SU-DHL-6 (cell line): ENCODE data around the gene EPAS1.

Source experiments
- H2AFZ ChIP-seq: fragments of 200-600 bp; sonication (generic); 2 replicates; pipeline ENCODE4 v1.6.1; 2014; ENCODE audit warnings: low read depth, mild to moderate bottlenecking, moderate library complexity, mixed read lengths, antibody characterized with exemption, low read length; ENCODE audit not compliant: severe bottlenecking
- H3F3A ChIP-seq: fragments of 200-600 bp; shearing (Covaris generic); 2 replicates; pipeline ENCODE4 v1.6.0; 2016; ENCODE audit warnings: antibody characterized with exemption, mild to moderate bottlenecking; ENCODE audit not compliant: insufficient read depth
- H3K27ac ChIP-seq: fragments of 200-600 bp; sonication (generic); 2 replicates; pipeline ENCODE4 v1.5.1; 2016; ENCODE audit warnings: low read depth, mild to moderate bottlenecking, low read length, moderate library complexity, mixed read lengths
- H3K27me3 ChIP-seq: fragments of 200-600 bp; sonication (generic), shearing (Covaris generic); 2 replicates; pipeline ENCODE4 v1.6.0; 2014; ENCODE audit warnings: mild to moderate bottlenecking, low read length
- H3K36me3 ChIP-seq: fragments of 200-600 bp; sonication (generic); 2 replicates; pipeline ENCODE4 v1.6.1; 2014; ENCODE audit warnings: mild to moderate bottlenecking, low read length, mixed read lengths
- H3K4me2 ChIP-seq: fragments of 300-600, 200-600 bp; shearing (Covaris generic), sonication (generic); 2 replicates; pipeline ENCODE4 v1.6.0; 2014; ENCODE audit warnings: low read length, low read depth, mild to moderate bottlenecking; ENCODE audit not compliant: poor library complexity, severe bottlenecking
- H3K4me3 ChIP-seq: fragments of 200-600 bp; sonication (generic); 2 replicates; pipeline ENCODE4 v1.5.1; 2014; ENCODE audit warnings: antibody characterized with exemption, low read length, mild to moderate bottlenecking, mixed read lengths; ENCODE audit not compliant: insufficient read depth, poor library complexity, severe bottlenecking
- H3K79me2 ChIP-seq: fragments of 200-600 bp; sonication (generic); 2 replicates; pipeline ENCODE4 v1.6.1; 2014; ENCODE audit warnings: mild to moderate bottlenecking, low read length, moderate library complexity; ENCODE audit not compliant: insufficient read depth
- H3K9ac ChIP-seq: fragments of 200-600 bp; sonication (generic); 2 replicates; pipeline ENCODE4 v1.7.0; 2014; ENCODE audit warnings: mild to moderate bottlenecking, low read length
- H3K9me2 ChIP-seq: fragments of 200-600 bp; sonication (generic); replicated peaks from 2 replicates; pipeline ENCODE4 v1.6.1; 2014; ENCODE audit warnings: low read length; ENCODE audit not compliant: insufficient read depth
- H3K9me3 ChIP-seq: fragments of 200-600 bp; sonication (generic); 2 replicates; pipeline ENCODE4 v1.6.1; 2014; ENCODE audit warnings: low read length, mixed read lengths; ENCODE audit not compliant: insufficient read depth
- H4K20me1 ChIP-seq: fragments of 200-600 bp; sonication (generic); 2 replicates; pipeline ENCODE4 v1.6.1; 2014; ENCODE audit warnings: low read depth, mild to moderate bottlenecking, antibody characterized with exemption, low read length, moderate library complexity, mixed read lengths
- CTCF ChIP-seq: fragments of 200-600 bp; sonication (generic); IDR thresholded peaks from one replicate; pipeline ENCODE4 v1.5.1; 2017; ENCODE audit warnings: antibody characterized with exemption, mild to moderate bottlenecking, low read length, moderate library complexity; ENCODE audit not compliant: insufficient read depth, poor library complexity, severe bottlenecking
- EZH2phosphoT487 ChIP-seq: fragments of 200-600 bp; sonication (generic), shearing (Covaris generic); conservative IDR thresholded peaks from 2 replicates; pipeline ENCODE4 v1.6.1; 2018; ENCODE audit warnings: mild to moderate bottlenecking, antibody characterized with exemption, low read length, moderate library complexity, mixed read lengths

EPAS1 gene

GRCh38 chr2:46296216-46296839 lies 879 bp upstream of the EPAS1 start:
- Histone ChIP-seq H3K4me3 (no peak overlapping the region), H3K27me3 (no peaks in the 10 kb centered on the region), H3K9ac (no peak overlapping the region), H3K9me2 (no peaks in the 10 kb centered on the region), H3K4me2 (peak overlapping the region; percentile 98), H3K9me3 (no peaks in the 10 kb centered on the region), H3F3A (no peaks in the 10 kb centered on the region), H3K79me2 (no peaks in the 10 kb centered on the region), H3K36me3 (no peaks in the 10 kb centered on the region), H3K27ac (no peak overlapping the region), H2AFZ (no peak overlapping the region), H4K20me1 (no peaks in the 10 kb centered on the region)
- TF ChIP-seq EZH2phosphoT487 (no peak), CTCF (no peak)

GRCh38 chr2:46297546-46298271 lies 502 bp downstream of the EPAS1 start:
- Histone ChIP-seq H3K9me3 (no peaks in the 10 kb centered on the region), H3K9me2 (no peaks in the 10 kb centered on the region), H3K27ac (no peak overlapping the region), H3K4me2 (peak overlapping the region; percentile 98), H3F3A (no peaks in the 10 kb centered on the region), H3K36me3 (no peaks in the 10 kb centered on the region), H3K79me2 (no peaks in the 10 kb centered on the region), H3K4me3 (peak overlapping the region; percentile 97), H3K27me3 (no peaks in the 10 kb centered on the region), H2AFZ (peak overlapping the region; percentile 99), H4K20me1 (no peaks in the 10 kb centered on the region), H3K9ac (peak overlapping the region; percentile 63)
- TF ChIP-seq CTCF (no peak), EZH2phosphoT487 (0 out of 2 replicates have a peak, but pooled peaks have one; percentile 54)

GRCh38 chr2:46298272-46298521 lies 990 bp downstream of the EPAS1 start:
- no peaks in the 10 kb centered on the region for H3K27me3 ChIP-seq
- H3K4me3 ChIP-seq: no peak overlapping the region
- H4K20me1 ChIP-seq: no peaks in the 10 kb centered on the region
- H3K79me2 ChIP-seq: no peaks in the 10 kb centered on the region
- no peaks in the 10 kb centered on the region for H3K9me2 ChIP-seq
- H3K36me3 ChIP-seq: no peaks in the 10 kb centered on the region
- no peak overlapping the region for H3K9ac ChIP-seq
- no peak overlapping the region for H3K27ac ChIP-seq
- H3F3A ChIP-seq: no peaks in the 10 kb centered on the region
- no peak for TF ChIP-seq EZH2phosphoT487
- no peak for TF ChIP-seq CTCF
- no peak overlapping the region for H3K4me2 ChIP-seq
- no peak overlapping the region for H2AFZ ChIP-seq
- no peaks in the 10 kb centered on the region for H3K9me3 ChIP-seq
